NT2/D1 (cell line): ENCODE measurements around the gene CLSTN2.

ENCODE experiments used
- DNase-seq: peaks from one replicate; pipeline ENCODE4 v3.0.0-alpha.2; 2011; ENCODE audit warnings: low read depth, low spot score
- H3K27me3 ChIP-seq: 2 replicates; pipeline ENCODE4 v1.6.0; 2011; ENCODE audit warnings: mild to moderate bottlenecking; ENCODE audit not compliant: insufficient read length, insufficient read depth
- H3K36me3 ChIP-seq: 2 replicates; pipeline ENCODE4 v1.6.1; 2011; ENCODE audit warnings: mild to moderate bottlenecking, low read length, mixed read lengths; ENCODE audit not compliant: insufficient read depth, insufficient read length
- H3K4me1 ChIP-seq: 2 replicates; pipeline ENCODE4 v1.5.1; 2011; ENCODE audit not compliant: insufficient read depth, insufficient read length
- H3K4me3 ChIP-seq: 2 replicates; pipeline ENCODE4 v1.5.1; 2011; ENCODE audit warnings: low read depth; ENCODE audit not compliant: insufficient read length
- H3K9ac ChIP-seq: 2 replicates; pipeline ENCODE4 v1.6.0; 2011; ENCODE audit warnings: low read depth; ENCODE audit not compliant: insufficient read length
- H3K9me3 ChIP-seq: 2 replicates; pipeline ENCODE4 v1.5.1; 2011; ENCODE audit warnings: mild to moderate bottlenecking, low read length; ENCODE audit not compliant: insufficient read depth
- SUZ12 ChIP-seq: IDR thresholded peaks from 2 replicates; pipeline ENCODE4 v1.6.1; 2011; ENCODE audit not compliant: insufficient read length, insufficient read depth; ENCODE audit errors: extremely low read depth
- YY1 ChIP-seq: IDR thresholded peaks from 2 replicates; pipeline ENCODE4 v1.6.1; 2011; ENCODE audit not compliant: insufficient read length, insufficient read depth
- ZNF274 ChIP-seq: IDR thresholded peaks from 2 replicates; pipeline ENCODE4 v1.6.1; 2011; ENCODE audit warnings: mild to moderate bottlenecking, low read depth, low read length

The CLSTN2 gene

DNA sequence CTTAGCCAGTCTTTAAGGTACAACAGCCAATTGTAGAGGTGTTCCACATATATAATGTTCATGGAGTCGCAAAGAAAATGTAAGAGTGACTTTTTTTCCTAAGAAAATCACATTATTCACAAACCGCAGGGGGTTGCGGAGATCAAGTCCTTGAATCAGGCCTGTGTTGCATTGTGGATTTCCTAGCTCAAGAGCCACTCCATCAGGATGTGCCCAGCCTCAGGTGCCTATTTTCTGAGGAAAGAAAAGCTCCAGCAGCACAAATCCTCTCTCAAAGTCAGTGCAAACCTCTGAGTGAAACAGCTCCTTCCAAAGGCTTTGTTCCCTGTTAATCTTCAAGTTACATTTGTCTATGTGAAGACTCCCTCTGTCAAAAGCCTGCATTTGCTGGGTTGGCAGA, 349.4 kb downstream of the CLSTN2 start:
- TF ChIP-seq SUZ12 (no peak), ZNF274 (no peak), YY1 (no peak)
- Histone ChIP-seq H3K27me3 (no peaks in the 10 kb centered on the region), H3K9ac (no peak overlapping the region), H3K4me1 (peaks cover 3% of the 10 kb centered on the region), H3K9me3 (no peaks in the 10 kb centered on the region), H3K4me3 (no peak overlapping the region), H3K36me3 (no peaks in the 10 kb centered on the region)
- DNase-seq: no peak

- Histone ChIP-seq H3K4me3 (no peak overlapping the region), H3K36me3 (no peaks in the 10 kb centered on the region)
- no peak for DNase-seq
Measured at GRCh38 chr3:140285380-140285779, 350.4 kb downstream of the CLSTN2 start.

DNA sequence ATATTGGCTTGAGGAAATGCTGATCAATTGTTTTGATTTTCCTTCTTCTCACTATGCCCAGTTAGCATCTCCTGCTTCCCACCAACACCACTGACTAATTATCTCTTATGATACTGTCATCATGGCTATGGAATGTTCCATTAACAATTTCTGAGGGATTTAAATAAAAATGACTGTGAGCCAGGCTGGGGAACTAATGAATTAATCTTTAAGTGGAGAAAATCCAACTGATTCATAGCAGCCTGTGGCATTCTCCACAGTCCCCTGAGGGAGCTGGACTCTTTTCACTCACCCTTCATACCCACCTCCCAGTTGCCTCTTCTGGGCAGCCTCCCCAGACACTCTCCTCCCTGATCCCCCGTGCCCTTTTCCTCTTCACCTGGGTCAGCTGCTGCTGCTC, 353.6 kb downstream of the CLSTN2 start:
- H3K27me3 ChIP-seq: no peaks in the 10 kb centered on the region
- H3K36me3 ChIP-seq: no peaks in the 10 kb centered on the region
- no peak overlapping the region for H3K9ac ChIP-seq
- peaks cover 3% of the 10 kb centered on the region for H3K4me1 ChIP-seq
- H3K4me3 ChIP-seq: no peak overlapping the region
- no peaks in the 10 kb centered on the region for H3K9me3 ChIP-seq
- no peak for DNase-seq
- TF ChIP-seq YY1: no peak
- TF ChIP-seq ZNF274: no peak
- no peak for TF ChIP-seq SUZ12

More at GRCh38 chr3:140285380-140285779, 350.4 kb downstream of the CLSTN2 start:
- no peaks in the 10 kb centered on the region for H3K27me3 ChIP-seq
- no peaks in the 10 kb centered on the region for H3K9me3 ChIP-seq
- TF ChIP-seq SUZ12: no peak
- no peak for TF ChIP-seq YY1
- TF ChIP-seq ZNF274: no peak
- no peak overlapping the region for H3K9ac ChIP-seq
- H3K4me1 ChIP-seq: peaks cover 3% of the 10 kb centered on the region

- Histone ChIP-seq H3K27me3 (no peaks in the 10 kb centered on the region), H3K4me1 (peaks cover 3% of the 10 kb centered on the region), H3K36me3 (no peaks in the 10 kb centered on the region), H3K4me3 (no peak overlapping the region), H3K9ac (no peak overlapping the region), H3K9me3 (no peaks in the 10 kb centered on the region)
- no peak for DNase-seq
- TF ChIP-seq SUZ12: no peak
- no peak for TF ChIP-seq YY1
- TF ChIP-seq ZNF274: no peak
Measured at GRCh38 chr3:140290105-140290504, 355.1 kb downstream of the CLSTN2 start.

DNA sequence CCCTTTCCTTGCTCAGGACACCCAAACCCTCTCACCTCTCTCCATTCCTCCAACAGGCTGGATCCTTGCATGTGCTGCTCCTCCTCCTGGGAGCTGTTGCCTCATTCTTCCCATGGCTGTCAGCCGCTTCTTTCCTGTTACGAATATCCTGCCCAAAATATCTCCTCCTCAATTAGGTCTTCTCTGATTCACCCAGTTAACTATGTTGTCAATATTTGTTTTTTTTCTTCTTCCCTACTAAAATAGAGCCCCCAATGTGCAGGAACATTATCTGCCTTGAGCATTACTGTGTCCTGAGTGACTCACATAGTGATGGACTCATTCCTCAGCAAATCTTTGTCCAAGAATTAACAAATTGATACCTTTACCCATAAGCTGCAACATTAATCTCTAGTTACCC, 357.2 kb downstream of the CLSTN2 start:
- no peak for DNase-seq
- Histone ChIP-seq H3K9me3 (no peaks in the 10 kb centered on the region), H3K4me1 (peaks cover 2% of the 10 kb centered on the region)

DNA sequence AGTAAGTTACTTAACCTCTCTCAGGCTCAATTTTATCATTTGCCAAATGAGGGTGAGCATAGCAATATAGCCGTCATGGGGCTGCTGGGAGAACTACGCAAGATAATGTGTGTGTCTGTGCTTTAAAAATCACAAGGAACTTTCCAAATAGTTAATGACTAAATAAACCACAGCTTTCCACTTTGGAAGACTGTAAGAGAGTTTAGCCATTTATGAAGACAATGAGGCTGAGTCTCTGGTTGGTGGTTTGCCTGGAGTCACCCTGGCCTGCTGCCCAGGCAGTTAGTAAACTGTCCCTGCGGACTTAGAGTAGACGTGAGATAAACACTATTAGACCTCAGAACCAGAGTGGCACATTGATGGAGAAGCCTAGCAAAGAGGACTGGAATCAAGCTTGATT, 357.7 kb downstream of the CLSTN2 start:
- TF ChIP-seq ZNF274 (no peak), YY1 (no peak), SUZ12 (no peak)
- Histone ChIP-seq H3K9me3 (no peaks in the 10 kb centered on the region), H3K9ac (no peak overlapping the region), H3K4me1 (peaks cover 3% of the 10 kb centered on the region), H3K36me3 (no peaks in the 10 kb centered on the region), H3K4me3 (no peak overlapping the region), H3K27me3 (no peaks in the 10 kb centered on the region)
- DNase-seq: no peak

More for the DNA sequence above, 357.2 kb downstream of the CLSTN2 start:
- Histone ChIP-seq H3K4me3 (no peak overlapping the region), H3K9ac (no peak overlapping the region), H3K27me3 (no peaks in the 10 kb centered on the region), H3K36me3 (no peaks in the 10 kb centered on the region)
- no peak for TF ChIP-seq ZNF274
- TF ChIP-seq YY1: no peak

DNA sequence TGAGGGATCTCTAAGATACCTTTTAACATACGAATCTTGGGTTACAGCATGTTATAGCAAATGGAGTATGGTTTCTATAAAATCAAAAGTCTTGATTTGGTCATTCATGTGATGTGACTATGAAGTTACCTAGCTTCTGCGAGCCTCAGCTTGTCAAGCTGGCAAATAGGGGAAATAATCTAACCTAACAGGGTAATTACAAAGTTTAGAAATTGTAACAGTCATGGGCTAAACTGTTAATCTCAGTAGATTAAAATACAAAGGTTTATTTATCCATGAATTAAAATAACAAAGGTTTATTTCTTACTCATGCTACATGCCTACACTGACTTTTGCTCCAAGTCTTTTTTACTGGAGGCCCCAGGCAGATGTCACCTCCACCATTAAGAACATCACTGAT, 359.1 kb downstream of the CLSTN2 start:
- no peak for DNase-seq
- Histone ChIP-seq H3K27me3 (no peaks in the 10 kb centered on the region), H3K4me1 (peaks cover 9% of the 10 kb centered on the region), H3K9ac (no peak overlapping the region), H3K36me3 (no peaks in the 10 kb centered on the region), H3K9me3 (no peaks in the 10 kb centered on the region), H3K4me3 (no peak overlapping the region)
- TF ChIP-seq ZNF274 (no peak), YY1 (no peak), SUZ12 (no peak)

GRCh38 chr3:140296796-140297352, 361.9 kb downstream of the CLSTN2 start:
- H3K9ac ChIP-seq: no peak overlapping the region
- H3K36me3 ChIP-seq: no peaks in the 10 kb centered on the region
- H3K4me1 ChIP-seq: peaks cover 10% of the 10 kb centered on the region
- H3K9me3 ChIP-seq: no peaks in the 10 kb centered on the region
- no peak for DNase-seq
- H3K4me3 ChIP-seq: no peak overlapping the region
- TF ChIP-seq YY1 (no peak), SUZ12 (no peak), ZNF274 (no peak)
- H3K27me3 ChIP-seq: no peaks in the 10 kb centered on the region
